ENCODE results near the gene PIK3R2. TPM values are rescaled to one million over a fixed set of nuclear protein-coding genes. Genes with fewer than 3 reads are reported as not detected.

Gene PIK3R2
- total RNA-seq, 1 donor from 2014 or later = 19.9 TPM

DNA sequence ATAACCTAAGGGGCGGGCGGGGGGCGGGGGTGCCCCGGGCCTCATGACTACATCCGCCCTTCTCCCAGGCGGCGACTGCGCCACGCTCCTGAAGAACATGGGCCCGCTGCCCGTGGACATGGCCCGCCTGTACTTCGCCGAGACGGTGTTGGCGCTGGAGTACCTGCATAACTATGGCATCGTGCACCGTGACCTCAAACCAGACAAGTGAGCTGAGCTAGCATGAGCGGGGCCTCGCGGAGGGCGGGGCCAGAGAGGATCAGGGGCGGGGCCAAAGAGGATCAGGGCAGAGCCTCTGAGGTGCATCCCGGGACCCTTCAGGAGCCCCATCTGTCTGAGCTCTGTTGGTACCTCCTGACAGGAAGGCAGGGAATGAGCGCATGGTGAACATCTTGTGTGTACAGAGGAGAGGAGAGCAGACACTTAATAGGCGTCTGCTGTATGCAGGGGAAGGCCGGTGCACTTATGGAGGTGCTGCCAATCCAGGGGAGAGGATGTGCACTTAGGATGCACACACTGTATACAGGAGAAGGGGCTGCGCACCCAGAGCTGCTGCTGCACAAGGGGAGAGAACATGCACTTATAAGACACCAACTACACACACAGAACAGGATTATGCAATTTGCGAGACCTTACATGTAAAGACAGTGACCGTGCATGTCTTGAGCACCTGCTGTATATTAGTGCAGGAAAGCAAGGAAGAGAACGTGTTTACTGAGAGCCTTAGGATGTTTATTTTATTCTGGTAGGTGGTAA is 20.9 kb upstream of the PIK3R2 start:
- no peak for DNase-seq (ENCODE audit: low read depth)
- TF ChIP-seq, protein P1, sequence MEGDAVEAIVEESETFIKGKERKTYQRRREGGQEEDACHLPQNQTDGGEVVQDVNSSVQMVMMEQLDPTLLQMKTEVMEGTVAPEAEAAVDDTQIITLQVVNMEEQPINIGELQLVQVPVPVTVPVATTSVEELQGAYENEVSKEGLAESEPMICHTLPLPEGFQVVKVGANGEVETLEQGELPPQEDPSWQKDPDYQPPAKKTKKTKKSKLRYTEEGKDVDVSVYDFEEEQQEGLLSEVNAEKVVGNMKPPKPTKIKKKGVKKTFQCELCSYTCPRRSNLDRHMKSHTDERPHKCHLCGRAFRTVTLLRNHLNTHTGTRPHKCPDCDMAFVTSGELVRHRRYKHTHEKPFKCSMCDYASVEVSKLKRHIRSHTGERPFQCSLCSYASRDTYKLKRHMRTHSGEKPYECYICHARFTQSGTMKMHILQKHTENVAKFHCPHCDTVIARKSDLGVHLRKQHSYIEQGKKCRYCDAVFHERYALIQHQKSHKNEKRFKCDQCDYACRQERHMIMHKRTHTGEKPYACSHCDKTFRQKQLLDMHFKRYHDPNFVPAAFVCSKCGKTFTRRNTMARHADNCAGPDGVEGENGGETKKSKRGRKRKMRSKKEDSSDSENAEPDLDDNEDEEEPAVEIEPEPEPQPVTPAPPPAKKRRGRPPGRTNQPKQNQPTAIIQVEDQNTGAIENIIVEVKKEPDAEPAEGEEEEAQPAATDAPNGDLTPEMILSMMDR (conservative IDR thresholded peaks at IDR 0.05; ENCODE audit: low read depth, low read length) = no peak
- H3K4me3 ChIP-seq (ENCODE audit: low read depth, low read length) = no peak overlapping the region

DNA sequence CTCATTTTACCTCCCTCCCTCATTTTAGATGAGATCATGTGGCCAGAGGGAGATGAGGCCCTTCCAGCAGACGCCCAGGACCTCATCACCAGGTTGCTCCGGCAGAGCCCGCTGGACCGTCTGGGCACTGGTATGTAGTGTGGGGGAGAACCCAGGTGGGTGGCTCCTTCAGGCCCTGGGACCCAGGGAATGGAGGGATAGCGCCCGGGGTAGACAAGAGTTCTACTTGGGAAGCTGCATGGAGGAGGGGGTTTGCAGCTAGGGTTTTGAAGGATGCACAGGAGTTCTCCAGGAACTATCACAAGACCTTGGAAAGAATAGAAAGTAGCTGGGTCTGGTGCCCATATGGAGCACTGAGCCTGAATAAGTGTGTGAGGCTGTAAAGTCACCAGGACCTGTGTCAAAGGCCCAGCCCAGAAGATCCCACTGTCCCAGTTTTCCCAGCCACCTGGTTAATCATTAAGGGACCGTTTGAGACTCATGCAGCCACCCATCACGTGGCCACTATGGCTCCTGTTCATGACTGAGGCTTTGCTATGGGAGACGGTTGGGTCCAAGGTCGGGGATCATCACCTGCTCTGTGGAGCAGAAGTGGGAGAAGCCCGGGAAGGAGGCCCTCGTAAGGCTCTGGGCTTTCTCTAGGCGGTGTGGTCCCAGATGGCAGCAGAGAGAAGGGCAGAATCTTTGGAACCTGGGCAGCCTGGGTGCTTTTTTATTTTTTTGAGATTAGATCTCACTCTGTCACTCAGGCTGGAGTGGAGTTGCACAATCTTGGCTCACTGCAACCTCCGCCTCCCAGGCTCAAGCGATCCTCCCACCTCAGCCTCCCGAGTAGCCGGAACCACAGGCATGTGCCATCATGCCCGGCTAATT is 17.0 kb upstream of the PIK3R2 start:
- no peak for DNase-seq (ENCODE audit: low read depth)
- TF ChIP-seq, protein P1 (conservative IDR thresholded peaks at IDR 0.05; ENCODE audit: low read depth, low read length) = no peak
- H3K4me3 ChIP-seq (ENCODE audit: low read depth, low read length) = no peak overlapping the region

DNA sequence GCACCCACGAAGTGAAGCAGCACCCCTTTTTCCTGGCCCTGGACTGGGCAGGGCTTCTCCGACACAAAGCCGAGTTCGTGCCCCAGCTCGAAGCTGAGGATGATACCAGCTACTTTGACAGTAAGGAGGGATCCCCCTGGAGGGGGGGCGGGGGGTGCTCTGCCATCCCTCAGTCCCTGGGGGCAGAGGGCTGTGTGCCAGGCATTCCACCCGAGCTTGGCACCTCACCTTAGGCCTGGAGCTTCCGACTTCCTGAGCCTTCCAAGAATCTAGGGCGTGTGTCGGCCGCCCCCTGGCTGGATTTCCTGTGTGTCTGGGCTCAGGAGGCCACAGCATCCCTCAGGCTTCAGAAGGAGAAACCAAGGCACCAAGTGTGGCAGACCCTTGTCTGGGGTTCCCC is 15.7 kb upstream of the PIK3R2 start:
- TF ChIP-seq, protein P1 (conservative IDR thresholded peaks at IDR 0.05; ENCODE audit: low read depth, low read length) = no peak
- no peak for DNase-seq (ENCODE audit: low read depth)
- H3K4me3 ChIP-seq (ENCODE audit: low read depth, low read length) = no peak overlapping the region

DNA sequence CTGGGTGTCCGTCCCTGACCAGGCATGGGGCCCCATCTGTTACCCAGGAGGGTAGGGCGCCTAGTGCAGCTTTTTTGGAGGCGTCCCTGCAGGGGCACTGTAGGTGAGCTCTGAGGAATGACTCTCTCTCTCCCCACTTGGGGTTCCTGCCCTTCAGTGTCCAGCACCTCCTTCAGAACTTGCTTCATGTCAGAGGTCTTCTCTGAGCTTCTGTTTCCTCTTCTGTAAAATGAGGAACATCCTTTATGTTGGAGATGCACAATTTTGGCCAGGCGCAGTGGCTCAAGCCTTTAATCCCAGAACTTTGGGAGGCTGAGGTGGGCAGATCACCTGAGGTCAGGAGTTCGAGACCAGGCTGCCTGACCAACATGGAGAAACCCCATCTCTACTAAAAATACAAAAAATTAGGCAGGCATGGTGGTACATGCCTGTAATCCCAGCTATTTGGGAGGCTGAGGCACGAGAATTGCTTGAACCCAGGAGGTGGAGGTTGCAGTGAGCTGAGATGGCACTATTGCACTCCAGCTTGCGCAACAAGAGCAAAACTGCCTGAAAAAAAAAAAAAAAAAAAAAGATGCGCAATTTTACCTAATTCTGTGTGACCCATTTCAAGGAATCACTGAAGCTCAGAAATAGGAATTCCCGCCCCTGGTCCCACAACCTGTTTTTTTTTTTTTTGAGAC is 15.2 kb upstream of the PIK3R2 start:
- no peak for DNase-seq (ENCODE audit: low read depth)
- TF ChIP-seq, protein P1 (conservative IDR thresholded peaks at IDR 0.05; ENCODE audit: low read depth, low read length) = no peak
- no peak overlapping the region for H3K4me3 ChIP-seq (ENCODE audit: low read depth, low read length)

DNA sequence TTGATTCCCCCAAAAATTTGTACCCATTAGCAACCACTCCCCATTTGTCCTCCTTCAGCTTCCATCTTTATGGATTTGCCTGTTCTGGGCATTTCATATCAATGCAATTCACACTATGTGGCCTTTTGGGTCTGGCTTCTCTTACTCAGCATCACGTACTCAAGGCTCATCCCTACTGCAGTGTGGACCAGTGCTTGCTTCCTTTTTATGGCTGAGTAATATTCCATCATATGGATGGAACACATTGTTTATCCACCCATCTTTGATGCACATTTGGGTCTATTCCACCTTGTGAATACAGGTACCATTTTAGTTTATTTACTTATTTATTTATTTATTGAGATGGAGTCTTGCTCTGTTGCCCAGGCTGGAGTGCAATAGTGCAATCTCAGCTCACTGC is 12.5 kb upstream of the PIK3R2 start:
- DNase-seq (ENCODE audit: low read depth) = no peak
- no peak overlapping the region for H3K4me3 ChIP-seq (ENCODE audit: low read depth, low read length)
- TF ChIP-seq, protein P1 (conservative IDR thresholded peaks at IDR 0.05; ENCODE audit: low read depth, low read length) = no peak

DNA sequence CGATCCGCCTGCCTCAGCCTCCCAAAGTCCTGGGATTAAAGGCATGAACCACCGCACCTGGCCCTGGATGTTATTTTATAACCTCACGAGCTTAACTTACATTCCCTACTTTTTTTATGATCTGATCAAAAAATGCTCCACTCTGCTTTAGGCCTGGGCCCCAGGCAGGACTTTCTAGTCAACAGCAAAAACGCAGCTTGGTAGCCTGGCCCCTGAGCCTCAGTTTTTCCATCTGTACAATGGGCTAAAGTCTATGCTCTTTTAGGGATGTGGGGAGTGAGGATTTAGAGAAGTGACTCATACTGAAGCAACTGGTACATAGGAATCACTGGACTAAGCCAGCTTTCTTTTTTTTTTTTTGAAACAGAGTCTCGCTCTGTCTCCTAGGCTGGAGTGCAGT is 11.9 kb upstream of the PIK3R2 start:
- no peak for DNase-seq (ENCODE audit: low read depth)
- TF ChIP-seq, protein P1 (conservative IDR thresholded peaks at IDR 0.05; ENCODE audit: low read depth, low read length) = no peak
- no peak overlapping the region for H3K4me3 ChIP-seq (ENCODE audit: low read depth, low read length)

All from epithelial cell of proximal tubule (primary cell).